Fibroblast of skin of right biceps (primary cell): Measurements from ENCODE around the gene MYH11.
"Not testable (repeated sequence)": the region's sequence is repeated elsewhere in the genome, so short reads cannot be mapped to it uniquely, and the experiment has no call there.

Source experiments
- DNase-seq: peaks from one replicate; pipeline ENCODE4 v3.0.0-alpha.2; 2013

MYH11 gene

DNA sequence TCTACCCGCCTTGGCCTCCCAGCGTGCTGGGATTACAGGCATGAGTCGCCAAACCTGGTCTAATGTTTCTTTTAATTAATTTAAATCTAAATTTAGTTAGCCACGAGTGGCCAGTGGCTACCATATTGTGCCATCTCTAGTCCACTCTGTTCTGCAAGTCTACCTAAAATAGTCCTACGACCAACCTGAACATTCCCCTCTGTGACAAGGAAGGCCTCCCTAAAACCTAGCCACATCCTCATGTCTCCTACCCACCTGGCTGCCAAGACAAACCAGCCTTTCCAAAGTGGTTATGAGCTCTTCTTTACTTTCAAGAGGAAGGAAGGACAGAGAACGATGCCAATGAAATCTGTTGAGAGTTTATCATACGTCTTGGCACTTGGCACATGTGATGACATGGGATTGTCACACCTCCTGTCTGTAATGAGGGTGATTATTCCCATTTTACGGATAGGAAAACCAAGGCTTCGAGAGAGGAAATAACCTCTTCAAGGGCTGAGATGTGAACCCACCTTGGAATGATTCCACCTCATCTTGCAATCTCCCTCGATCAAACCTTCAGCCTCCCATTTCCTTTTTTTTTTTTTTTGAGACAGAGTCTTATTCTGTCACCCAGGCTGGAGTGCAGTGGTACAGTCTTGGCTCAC is 19.7 kb downstream of the MYH11 start:
- DNase-seq = no peak

GRCh38 chr16:15836074-15836473 is 20.8 kb downstream of the MYH11 start:
- no peak for DNase-seq

GRCh38 chr16:15835136-15835878 is 21.5 kb downstream of the MYH11 start:
- no peak for DNase-seq

DNA sequence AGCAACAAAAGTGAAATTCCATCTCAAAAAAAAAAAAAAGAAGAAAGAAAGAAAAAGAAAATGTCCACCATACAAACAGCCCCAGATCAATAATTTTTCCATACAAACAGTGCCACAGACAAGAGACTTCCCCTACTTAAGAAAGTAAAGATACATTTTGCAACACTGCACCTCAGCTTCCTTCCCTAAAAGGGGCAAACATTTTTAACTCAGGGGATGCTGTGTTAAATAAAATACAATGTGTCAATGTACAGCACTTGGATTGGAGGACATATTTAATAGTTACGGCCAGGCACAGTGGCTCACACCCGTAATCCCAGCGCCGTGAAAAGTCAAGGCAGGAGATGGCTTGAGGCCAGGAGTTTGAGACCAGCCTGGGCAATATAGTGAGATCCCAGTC is 22.3 kb downstream of the MYH11 start:
- no peak for DNase-seq

GRCh38 chr16:15833541-15833940 is 23.3 kb downstream of the MYH11 start:
- DNase-seq = no peak

- DNase-seq = no peak
Measured at GRCh38 chr16:15832241-15832640, 24.6 kb downstream of the MYH11 start.

GRCh38 chr16:15830832-15831451 is 25.9 kb downstream of the MYH11 start:
- DNase-seq = no peak

DNA sequence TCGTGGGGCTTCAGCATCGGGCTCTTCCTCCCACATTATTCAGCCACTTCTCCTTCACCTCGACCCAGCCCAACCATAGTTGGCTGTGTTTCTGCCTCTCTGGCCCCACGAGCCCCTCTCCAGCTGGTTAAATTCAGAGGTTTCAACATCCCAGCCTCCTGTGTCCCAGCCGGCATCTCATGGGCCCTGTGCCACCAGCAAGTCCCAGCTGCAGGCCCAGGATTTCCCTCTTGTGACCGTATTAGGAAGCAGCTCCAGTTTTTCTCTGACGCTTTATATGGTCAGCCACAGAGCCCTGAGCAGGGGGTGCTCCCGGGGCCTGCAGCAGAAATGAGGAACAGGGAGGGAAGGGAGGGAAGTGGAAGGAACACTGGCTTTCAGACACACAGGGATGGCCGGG is 27.4 kb downstream of the MYH11 start:
- DNase-seq = peak; percentile 25

DNA sequence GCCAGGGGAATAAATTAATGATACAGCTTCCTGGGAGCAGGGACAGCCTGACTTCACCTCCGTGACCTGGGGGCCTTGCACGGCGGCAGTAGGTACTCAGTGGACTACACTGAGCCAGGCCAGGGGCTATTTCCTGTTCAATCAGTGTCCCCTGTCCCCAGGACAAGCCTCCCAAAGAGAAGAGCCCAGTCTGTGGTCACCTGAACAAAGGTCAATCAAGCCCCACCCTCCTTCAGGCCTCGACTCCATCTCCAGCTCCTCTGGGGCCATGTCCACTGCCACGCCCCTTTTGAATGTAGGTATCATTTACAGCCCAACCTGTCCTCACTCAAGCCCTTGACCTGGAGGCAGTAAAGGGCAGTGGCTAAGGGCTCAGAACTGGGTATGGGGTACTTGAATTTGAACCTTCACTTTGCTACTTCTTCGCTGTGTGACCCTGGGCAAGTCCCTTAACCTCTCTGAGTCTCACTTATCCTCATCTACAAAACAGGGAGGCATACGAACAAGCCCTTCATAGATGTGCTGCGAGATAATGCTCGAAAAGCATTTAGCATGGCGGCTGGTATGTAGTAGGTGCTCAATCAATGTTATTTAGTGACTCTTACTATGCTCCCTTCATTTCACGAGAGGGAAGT is 29.0 kb downstream of the MYH11 start:
- no peak for DNase-seq

GRCh38 chr16:15827299-15827698 is 29.5 kb downstream of the MYH11 start:
- DNase-seq = no peak

DNA sequence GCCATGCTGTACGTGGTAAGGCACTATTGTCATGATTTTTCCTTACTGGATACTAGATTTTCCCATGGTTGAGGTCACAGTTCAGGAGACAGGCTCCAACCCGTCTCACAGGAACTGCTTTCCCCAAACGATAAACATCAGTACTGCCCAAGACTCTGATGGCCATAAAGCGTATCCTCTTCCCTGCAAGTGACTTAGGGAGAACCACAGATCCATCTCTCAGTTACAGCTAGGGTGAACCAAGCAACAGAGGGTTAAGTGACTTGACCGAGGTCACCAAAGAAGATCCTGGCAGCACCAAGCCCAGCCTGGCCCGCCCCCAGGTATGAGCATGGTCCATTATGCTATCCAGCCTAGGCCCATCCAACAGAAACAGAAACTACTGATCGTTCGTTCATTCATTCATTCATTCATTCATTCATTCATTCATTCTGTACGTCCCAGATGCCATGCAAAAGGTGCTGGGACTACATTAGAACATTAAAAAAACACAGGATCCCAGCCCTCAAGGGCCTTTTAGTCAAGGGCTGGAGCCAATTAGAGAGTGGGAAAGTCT is 31.0 kb downstream of the MYH11 start:
- DNase-seq = no peak

DNA sequence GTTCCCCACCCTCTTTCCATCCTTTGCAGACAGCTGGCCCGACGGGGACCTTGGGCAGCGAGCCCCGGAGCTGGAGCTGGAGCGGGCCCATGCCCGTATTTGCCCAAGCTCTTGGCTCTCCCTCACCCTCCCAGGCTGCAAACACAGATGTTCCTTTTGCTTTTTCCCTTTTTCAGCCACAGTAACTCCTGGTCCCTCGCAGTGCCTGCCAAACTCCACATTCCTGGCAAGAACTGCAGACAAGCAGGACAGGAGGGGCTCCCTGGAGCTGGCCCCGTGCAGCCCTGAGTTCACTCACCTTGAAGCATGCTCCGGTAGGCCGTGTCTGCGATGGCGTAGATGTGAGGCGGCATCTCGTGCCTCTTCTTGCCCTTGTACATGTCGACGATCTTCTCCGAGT is 33.9 kb downstream of the MYH11 start:
- no peak for DNase-seq

- DNase-seq = no peak
Measured at GRCh38 chr16:15820837-15821236, 36.0 kb downstream of the MYH11 start.

DNA sequence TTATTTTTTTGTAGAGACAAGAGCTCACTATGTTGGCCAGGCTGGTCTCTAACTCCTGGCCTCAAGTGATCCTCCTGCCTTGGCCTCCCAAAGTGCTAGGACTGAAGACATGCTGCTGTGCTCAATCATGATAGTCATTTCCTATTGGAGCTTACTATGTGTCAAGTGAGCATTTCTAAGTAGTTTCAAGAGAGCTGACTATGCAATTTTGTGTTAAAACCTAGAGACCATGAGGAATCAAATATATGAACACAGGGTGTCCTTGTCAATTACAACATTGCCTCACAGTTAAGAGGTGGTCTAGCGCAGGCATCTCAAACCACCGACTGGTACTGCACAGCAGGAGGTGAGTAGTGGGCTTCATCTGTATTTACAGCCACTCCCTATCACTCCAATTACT is 37.8 kb downstream of the MYH11 start:
- DNase-seq = no peak

DNA sequence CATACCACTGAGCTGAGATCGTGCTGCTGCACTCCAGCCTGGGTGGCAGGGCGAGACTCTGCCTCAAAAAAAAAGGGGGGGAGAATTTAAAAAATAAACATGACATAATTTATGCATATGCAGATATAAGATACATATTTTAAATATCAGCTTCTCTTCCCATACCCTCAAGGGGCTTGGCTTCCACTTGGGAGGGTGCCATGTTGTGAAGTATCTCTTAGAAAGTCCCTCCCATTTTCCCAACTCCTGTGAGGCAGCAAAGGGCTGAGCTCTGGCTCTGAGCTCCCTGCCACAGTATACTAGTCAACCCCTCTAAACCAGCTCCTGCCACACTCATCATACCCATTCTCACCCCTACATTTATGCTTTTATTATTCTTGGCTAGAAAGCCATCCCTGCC is 39.4 kb downstream of the MYH11 start:
- DNase-seq = no peak

- no peak for DNase-seq
Measured at GRCh38 chr16:15816228-15816627, 40.6 kb downstream of the MYH11 start.

DNA sequence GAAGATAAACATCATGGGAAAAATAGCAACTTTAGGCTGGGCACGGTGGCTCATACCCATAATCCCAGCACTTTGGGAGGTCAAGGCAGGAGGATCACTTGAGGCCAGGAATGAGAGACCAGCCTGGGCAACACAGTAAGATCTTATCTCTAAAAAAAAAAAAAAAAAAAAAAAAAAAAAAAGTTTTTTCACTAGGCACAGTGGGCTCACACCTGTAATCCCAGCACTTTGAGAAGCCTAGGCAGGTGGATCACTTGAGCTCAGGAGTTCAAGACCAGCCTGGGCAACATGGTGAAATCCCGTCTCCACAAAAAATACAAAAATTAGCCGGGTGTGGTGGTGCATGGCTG is 44.5 kb downstream of the MYH11 start:
- not testable (repeated sequence) for DNase-seq

GRCh38 chr16:15811481-15812400 is 45.1 kb downstream of the MYH11 start:
- DNase-seq = peak; percentile 83

DNA sequence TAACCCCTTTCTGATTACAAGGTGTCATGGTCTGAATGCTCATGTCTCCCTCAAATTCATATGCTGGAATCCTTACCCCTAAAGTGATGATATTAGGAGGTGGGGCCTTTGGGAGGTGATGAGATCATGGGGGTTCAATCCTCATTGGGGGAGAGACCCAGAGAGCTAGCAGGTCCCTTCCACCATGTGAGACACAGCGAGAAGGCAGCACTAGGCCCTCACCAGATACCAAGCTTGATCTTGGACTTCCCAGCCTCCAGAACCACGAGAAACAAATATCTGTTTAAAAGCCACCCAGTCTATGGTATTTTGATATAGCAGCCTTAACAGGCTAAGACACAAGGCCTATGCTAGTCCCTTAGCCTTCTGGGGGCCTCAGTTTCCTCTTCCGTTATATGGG is 45.9 kb downstream of the MYH11 start:
- no peak for DNase-seq

GRCh38 chr16:15810411-15810810 is 46.4 kb downstream of the MYH11 start:
- DNase-seq = peak; percentile 17

DNA sequence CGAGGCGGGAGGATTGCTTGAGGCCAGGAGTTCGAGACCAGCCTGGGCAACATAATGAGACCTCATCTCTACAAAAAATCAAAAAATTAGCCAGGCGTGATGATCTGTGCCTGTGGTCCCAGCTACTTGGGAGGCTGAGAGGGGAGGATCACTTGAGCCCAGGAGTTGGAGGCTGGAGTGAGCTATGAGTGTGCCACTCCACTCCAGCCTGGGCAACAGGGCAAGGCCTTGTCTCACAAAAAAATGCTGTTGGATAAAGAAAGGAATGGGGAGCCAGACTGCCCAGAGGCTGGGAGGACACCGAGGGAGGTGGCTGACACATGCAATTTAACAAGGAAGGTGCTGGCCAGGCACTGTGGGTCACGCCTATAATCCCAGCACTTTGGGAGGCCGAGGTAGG is 47.5 kb downstream of the MYH11 start:
- not testable (repeated sequence) for DNase-seq

GRCh38 chr16:15808071-15808470 is 48.8 kb downstream of the MYH11 start:
- DNase-seq = no peak
